Astrocyte (in vitro differentiated cells and primary cell): ENCODE results near the gene TENM3. TPM values are rescaled to one million over a fixed set of nuclear protein-coding genes. Genes with fewer than 3 reads are reported as not detected.

Experiments
- DNase-seq: peaks from one replicate; pipeline ENCODE4 v3.0.0-alpha.2; 2010; ENCODE audit warnings: low read depth
- FAIRE-seq: peaks from 2 replicates; lab custom pipeline; 2011; peaks lifted over from hg19 to GRCh38; lab: Jason Lieb, UNC
- H2AFZ ChIP-seq: 2 replicates; pipeline ENCODE4 v1.6.0; 2012; ENCODE audit warnings: low read depth, low read length, inconsistent platforms
- H3K27ac ChIP-seq: 2 replicates; pipeline ENCODE4 v1.5.1; 2011; ENCODE audit warnings: low read depth, low read length, inconsistent platforms
- H3K27me3 ChIP-seq: 2 replicates; pipeline ENCODE4 v1.6.0; 2011; ENCODE audit warnings: low read length, inconsistent platforms; ENCODE audit not compliant: insufficient read depth
- H3K36me3 ChIP-seq: 2 replicates; pipeline ENCODE4 v1.5.1; 2011; ENCODE audit warnings: low read length, inconsistent platforms; ENCODE audit not compliant: insufficient read depth
- H3K4me1 ChIP-seq: 2 replicates; pipeline ENCODE4 v1.5.1; 2011; ENCODE audit warnings: low read length, inconsistent platforms; ENCODE audit not compliant: insufficient read depth
- H3K4me2 ChIP-seq: 2 replicates; pipeline ENCODE4 v1.6.0; 2012; ENCODE audit warnings: low read length, inconsistent platforms
- H3K4me3 ChIP-seq: 2 replicates; pipeline ENCODE4 v1.5.1; 2011; ENCODE audit warnings: low read depth, mild to moderate bottlenecking, low read length, inconsistent platforms; ENCODE audit not compliant: insufficient read depth
- H3K79me2 ChIP-seq: 2 replicates; pipeline ENCODE4 v1.6.0; 2012; ENCODE audit warnings: mild to moderate bottlenecking, low read length, inconsistent platforms; ENCODE audit not compliant: insufficient read depth
- H3K9ac ChIP-seq: 2 replicates; pipeline ENCODE4 v1.6.0; 2012; ENCODE audit warnings: mild to moderate bottlenecking, low read length, inconsistent platforms
- H3K9me3 ChIP-seq: 2 replicates; pipeline ENCODE4 v1.5.1; 2012; ENCODE audit warnings: low read depth, mild to moderate bottlenecking, low read length, inconsistent platforms; ENCODE audit not compliant: insufficient read depth
- H4K20me1 ChIP-seq: 2 replicates; pipeline ENCODE4 v1.6.0; 2012; ENCODE audit warnings: low read length, inconsistent platforms; ENCODE audit not compliant: insufficient read depth
- H3K27ac Mint-ChIP-seq: one replicate; pipeline ENCODE4 v1.8.0; 2021; ENCODE audit warnings: mild to moderate bottlenecking, mixed read lengths; ENCODE audit not compliant: unreplicated experiment
- H3K27me3 Mint-ChIP-seq: one replicate; pipeline ENCODE4 v1.8.0; 2021; ENCODE audit warnings: low read depth, mixed read lengths; ENCODE audit not compliant: unreplicated experiment
- H3K36me3 Mint-ChIP-seq: one replicate; pipeline ENCODE4 v1.8.0; 2021; ENCODE audit warnings: low read depth, mixed read lengths; ENCODE audit not compliant: unreplicated experiment
- H3K4me1 Mint-ChIP-seq: one replicate; pipeline ENCODE4 v1.8.0; 2021; ENCODE audit warnings: low read depth, mixed read lengths; ENCODE audit not compliant: unreplicated experiment
- H3K4me3 Mint-ChIP-seq: one replicate; pipeline ENCODE4 v1.8.0; 2021; ENCODE audit warnings: mild to moderate bottlenecking, moderate library complexity, mixed read lengths; ENCODE audit not compliant: unreplicated experiment
- H3K9me3 Mint-ChIP-seq: one replicate; pipeline ENCODE4 v1.8.0; 2021; ENCODE audit warnings: mild to moderate bottlenecking, mixed read lengths; ENCODE audit not compliant: unreplicated experiment
- EZH2 ChIP-seq: IDR thresholded peaks from 2 replicates; pipeline ENCODE4 v1.6.1; 2012; ENCODE audit warnings: mild to moderate bottlenecking, low read length, inconsistent platforms; ENCODE audit not compliant: insufficient read depth
- total RNA-seq: library from RNA; stranded (reverse); gene quantifications from 2 replicates; pipeline ENCODE4 v1.2.1, GENCODE V29; 2021
- TF ChIP-seq, protein P1 (sequence below): IDR thresholded peaks from 2 replicates; pipeline ENCODE4 v1.5.1; 2011; ENCODE audit warnings: low read depth, mild to moderate bottlenecking, inconsistent platforms, low read length, moderate library complexity; ENCODE audit not compliant: insufficient read depth

TENM3 gene
- total RNA-seq, 1 donor from 2014 or later = 127 TPM

DNA sequence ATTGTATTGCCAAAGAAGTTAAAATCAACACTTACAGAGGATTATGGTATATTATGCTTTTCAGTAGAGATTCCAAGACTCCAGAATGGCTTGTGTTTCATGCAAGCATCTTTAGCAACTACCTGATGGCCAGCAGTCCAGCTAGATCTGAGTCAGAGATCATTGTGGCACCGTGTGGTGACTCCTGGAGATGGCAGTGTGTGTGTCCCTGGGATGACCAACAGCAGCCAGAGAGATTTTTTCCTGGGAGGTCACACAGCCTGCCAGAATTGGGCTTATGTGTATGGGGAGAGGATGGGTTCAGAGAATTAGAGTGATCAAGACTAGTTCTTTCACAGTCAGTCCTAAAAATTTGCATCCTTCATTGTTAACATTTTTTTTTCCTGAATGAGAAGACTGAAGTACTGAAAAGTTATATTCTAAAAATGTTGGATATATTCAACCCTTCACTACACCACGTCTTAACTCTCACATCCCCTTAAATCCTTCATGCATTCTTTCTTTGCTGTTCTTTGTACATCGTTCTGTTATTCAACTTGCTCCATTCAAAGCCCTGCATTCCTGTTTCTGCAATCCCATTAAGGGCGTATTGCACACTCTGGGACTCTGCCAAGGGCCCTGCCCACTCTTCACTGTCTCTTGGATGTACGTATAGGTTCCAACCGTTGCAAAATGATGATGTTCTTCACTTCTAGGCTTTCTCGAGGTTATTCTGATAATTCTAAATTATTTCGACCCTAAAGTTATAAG, 12.4 kb downstream of the TENM3 start:
- FAIRE-seq = no peak
- Histone ChIP-seq H3K9ac (no peak overlapping the region), H3K9me3 (no peaks in the 10 kb centered on the region), H4K20me1 (no peaks in the 10 kb centered on the region), H3K27ac (no peak overlapping the region), H2AFZ (no peak overlapping the region), H3K27me3 (no peaks in the 10 kb centered on the region), H3K79me2 (peaks cover 25% of the 10 kb centered on the region), H3K4me3 (no peak overlapping the region), H3K4me2 (no peak overlapping the region), H3K4me1 (no peaks in the 10 kb centered on the region), H3K36me3 (no peaks in the 10 kb centered on the region)
- Mint-ChIP-seq H3K27me3 (no peaks in the 10 kb centered on the region), H3K36me3 (peaks cover 7% of the 10 kb centered on the region), H3K27ac (no peak overlapping the region), H3K4me1 (peaks cover 6% of the 10 kb centered on the region), H3K4me3 (no peak overlapping the region), H3K9me3 (no peaks in the 10 kb centered on the region)
- TF ChIP-seq EZH2 = no peak
- TF ChIP-seq, protein P1, sequence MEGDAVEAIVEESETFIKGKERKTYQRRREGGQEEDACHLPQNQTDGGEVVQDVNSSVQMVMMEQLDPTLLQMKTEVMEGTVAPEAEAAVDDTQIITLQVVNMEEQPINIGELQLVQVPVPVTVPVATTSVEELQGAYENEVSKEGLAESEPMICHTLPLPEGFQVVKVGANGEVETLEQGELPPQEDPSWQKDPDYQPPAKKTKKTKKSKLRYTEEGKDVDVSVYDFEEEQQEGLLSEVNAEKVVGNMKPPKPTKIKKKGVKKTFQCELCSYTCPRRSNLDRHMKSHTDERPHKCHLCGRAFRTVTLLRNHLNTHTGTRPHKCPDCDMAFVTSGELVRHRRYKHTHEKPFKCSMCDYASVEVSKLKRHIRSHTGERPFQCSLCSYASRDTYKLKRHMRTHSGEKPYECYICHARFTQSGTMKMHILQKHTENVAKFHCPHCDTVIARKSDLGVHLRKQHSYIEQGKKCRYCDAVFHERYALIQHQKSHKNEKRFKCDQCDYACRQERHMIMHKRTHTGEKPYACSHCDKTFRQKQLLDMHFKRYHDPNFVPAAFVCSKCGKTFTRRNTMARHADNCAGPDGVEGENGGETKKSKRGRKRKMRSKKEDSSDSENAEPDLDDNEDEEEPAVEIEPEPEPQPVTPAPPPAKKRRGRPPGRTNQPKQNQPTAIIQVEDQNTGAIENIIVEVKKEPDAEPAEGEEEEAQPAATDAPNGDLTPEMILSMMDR = no peak
- DNase-seq = no peak

DNA sequence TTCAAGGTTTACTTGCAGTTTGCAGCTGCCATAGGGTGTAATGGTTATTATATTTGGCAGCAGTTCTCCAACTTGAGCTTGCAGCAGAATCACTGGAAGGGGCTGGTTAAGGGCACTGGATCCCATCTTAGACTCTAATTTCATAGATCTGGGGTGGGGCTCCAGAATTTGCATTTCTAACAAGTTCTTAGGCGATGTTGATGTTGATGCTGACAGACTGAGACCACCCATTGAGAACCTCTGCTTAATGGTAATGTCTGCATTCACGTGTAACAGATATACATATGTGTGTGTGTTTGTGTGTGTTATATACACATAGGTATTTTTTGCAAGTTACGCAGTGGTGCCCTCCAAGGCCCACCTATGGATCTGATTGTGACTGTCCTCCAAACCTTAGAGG, 13.8 kb downstream of the TENM3 start:
- no peak overlapping the region for H3K27ac ChIP-seq
- no peaks in the 10 kb centered on the region for H3K9me3 ChIP-seq
- Mint-ChIP-seq H3K4me1 (peaks cover 6% of the 10 kb centered on the region), H3K27me3 (no peaks in the 10 kb centered on the region), H3K27ac (no peak overlapping the region), H3K9me3 (no peaks in the 10 kb centered on the region), H3K36me3 (peaks cover 5% of the 10 kb centered on the region), H3K4me3 (no peak overlapping the region)
- no peak overlapping the region for H3K9ac ChIP-seq
- TF ChIP-seq EZH2 = no peak
- TF ChIP-seq, protein P1 = no peak
- H3K4me2 ChIP-seq = no peak overlapping the region
- H3K27me3 ChIP-seq = no peaks in the 10 kb centered on the region
- H3K79me2 ChIP-seq = peaks cover 25% of the 10 kb centered on the region
- DNase-seq = no peak
- H3K4me3 ChIP-seq = no peak overlapping the region
- H3K36me3 ChIP-seq = no peaks in the 10 kb centered on the region
- no peak overlapping the region for H2AFZ ChIP-seq
- no peaks in the 10 kb centered on the region for H3K4me1 ChIP-seq
- FAIRE-seq = no peak
- no peaks in the 10 kb centered on the region for H4K20me1 ChIP-seq

DNA sequence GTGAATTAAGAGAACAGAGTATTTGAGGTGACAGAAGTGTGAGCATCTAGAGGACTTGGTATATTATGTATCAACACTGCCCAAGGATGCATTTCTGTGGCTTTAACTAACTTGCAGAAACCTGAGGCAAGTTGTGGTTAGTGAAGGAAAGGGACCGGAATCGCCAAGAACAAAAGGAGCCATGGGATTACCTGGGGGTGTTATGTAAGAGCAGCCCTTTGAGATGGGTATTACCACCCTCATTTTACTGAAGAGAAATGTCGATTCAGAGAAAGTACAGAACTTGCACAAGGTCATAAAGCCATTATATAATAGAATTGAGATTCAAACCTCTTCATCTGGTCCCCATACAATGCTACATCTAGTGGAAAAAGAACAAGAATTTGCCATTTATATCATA, 14.3 kb downstream of the TENM3 start:
- Histone ChIP-seq H3K27me3 (no peaks in the 10 kb centered on the region), H3K4me1 (no peaks in the 10 kb centered on the region), H3K36me3 (no peaks in the 10 kb centered on the region), H3K79me2 (peaks cover 25% of the 10 kb centered on the region), H2AFZ (no peak overlapping the region), H3K9ac (no peak overlapping the region), H3K4me3 (no peak overlapping the region), H3K9me3 (no peaks in the 10 kb centered on the region), H3K4me2 (no peak overlapping the region), H3K27ac (no peak overlapping the region), H4K20me1 (no peaks in the 10 kb centered on the region)
- Mint-ChIP-seq H3K4me1 (peaks cover 6% of the 10 kb centered on the region), H3K27me3 (no peaks in the 10 kb centered on the region), H3K36me3 (peaks cover 8% of the 10 kb centered on the region), H3K4me3 (no peak overlapping the region), H3K27ac (no peak overlapping the region), H3K9me3 (no peaks in the 10 kb centered on the region)
- TF ChIP-seq, protein P1 = no peak
- no peak for TF ChIP-seq EZH2
- DNase-seq (no peak), FAIRE-seq (no peak)
